ENCODE results near the gene TNNC1. TPM values are rescaled to one million over a fixed set of nuclear protein-coding genes. Genes with fewer than 3 reads are reported as not detected.

TNNC1 gene
- total RNA-seq, 1 experiment from 2014 or later, result 8.3 TPM

DNA sequence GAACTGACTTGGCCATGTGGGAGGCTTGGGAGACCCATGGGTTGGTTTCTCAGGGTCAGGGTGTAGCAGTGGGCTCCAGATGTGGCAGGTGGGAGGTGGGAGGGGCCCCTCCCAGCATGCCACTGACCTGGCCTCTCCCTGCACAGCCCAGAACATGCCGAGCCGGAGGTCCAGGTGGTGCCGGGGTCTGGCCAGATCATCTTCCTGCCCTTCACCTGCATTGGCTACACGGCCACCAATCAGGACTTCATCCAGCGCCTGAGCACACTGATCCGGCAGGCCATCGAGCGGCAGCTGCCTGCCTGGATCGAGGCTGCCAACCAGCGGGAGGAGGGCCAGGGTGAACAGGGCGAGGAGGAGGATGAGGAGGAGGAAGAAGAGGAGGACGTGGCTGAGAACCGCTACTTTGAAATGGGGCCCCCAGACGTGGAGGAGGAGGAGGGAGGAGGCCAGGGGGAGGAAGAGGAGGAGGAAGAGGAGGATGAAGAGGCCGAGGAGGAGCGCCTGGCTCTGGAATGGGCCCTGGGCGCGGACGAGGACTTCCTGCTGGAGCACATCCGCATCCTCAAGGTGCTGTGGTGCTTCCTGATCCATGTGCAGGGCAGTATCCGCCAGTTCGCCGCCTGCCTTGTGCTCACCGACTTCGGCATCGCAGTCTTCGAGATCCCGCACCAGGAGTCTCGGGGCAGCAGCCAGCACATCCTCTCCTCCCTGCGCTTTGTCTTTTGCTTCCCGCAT, 33.4 kb upstream of the TNNC1 start:
- no peak overlapping the region for H3K4me3 ChIP-seq
- no peaks in the 10 kb centered on the region for H3K9me2 ChIP-seq (ENCODE audit: insufficient read depth)
- H3K27me3 ChIP-seq (ENCODE audit: insufficient read depth, low read depth), result no peaks in the 10 kb centered on the region
- H3K9me3 ChIP-seq (ENCODE audit: insufficient read depth, low read depth), result no peaks in the 10 kb centered on the region
- ChIA-PET CTCF (no interaction called here), POLR2A (ENCODE audit: unreplicated experiment) (no interaction called here)
- intact Hi-C loops (cut with micrococcal nuclease; ENCODE audit: unreplicated experiment), result no loop called here
- no peaks in the 10 kb centered on the region for H4K20me1 ChIP-seq (ENCODE audit: insufficient read depth)
- no peak overlapping the region for H3K27ac ChIP-seq
- no peaks in the 10 kb centered on the region for H3K36me3 ChIP-seq (ENCODE audit: low read depth)
- DNase-seq, result no peak
- no peaks in the 10 kb centered on the region for H3K79me2 ChIP-seq (ENCODE audit: low read depth)
- H3K4me1 ChIP-seq (replicated peaks; ENCODE audit: insufficient read depth), result no peaks in the 10 kb centered on the region
- H3K4me2 ChIP-seq, result no peak overlapping the region
- no peaks in the 10 kb centered on the region for H3F3A ChIP-seq (ENCODE audit: insufficient read depth, low read depth)
- H2AFZ ChIP-seq, result no peak overlapping the region
- TF ChIP-seq EZH2 (IDR thresholded peaks at IDR 0.05; ENCODE audit: low read depth), result no peak
- TF ChIP-seq, protein P1, sequence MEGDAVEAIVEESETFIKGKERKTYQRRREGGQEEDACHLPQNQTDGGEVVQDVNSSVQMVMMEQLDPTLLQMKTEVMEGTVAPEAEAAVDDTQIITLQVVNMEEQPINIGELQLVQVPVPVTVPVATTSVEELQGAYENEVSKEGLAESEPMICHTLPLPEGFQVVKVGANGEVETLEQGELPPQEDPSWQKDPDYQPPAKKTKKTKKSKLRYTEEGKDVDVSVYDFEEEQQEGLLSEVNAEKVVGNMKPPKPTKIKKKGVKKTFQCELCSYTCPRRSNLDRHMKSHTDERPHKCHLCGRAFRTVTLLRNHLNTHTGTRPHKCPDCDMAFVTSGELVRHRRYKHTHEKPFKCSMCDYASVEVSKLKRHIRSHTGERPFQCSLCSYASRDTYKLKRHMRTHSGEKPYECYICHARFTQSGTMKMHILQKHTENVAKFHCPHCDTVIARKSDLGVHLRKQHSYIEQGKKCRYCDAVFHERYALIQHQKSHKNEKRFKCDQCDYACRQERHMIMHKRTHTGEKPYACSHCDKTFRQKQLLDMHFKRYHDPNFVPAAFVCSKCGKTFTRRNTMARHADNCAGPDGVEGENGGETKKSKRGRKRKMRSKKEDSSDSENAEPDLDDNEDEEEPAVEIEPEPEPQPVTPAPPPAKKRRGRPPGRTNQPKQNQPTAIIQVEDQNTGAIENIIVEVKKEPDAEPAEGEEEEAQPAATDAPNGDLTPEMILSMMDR (conservative IDR thresholded peaks at IDR 0.05), result no peak
- no TSS peak for BruUV-seq (replicated peaks)

GRCh38 chr3:52484680-52485461, 31.0 kb upstream of the TNNC1 start:
- H3K4me2 ChIP-seq, result no peak overlapping the region
- no peaks in the 10 kb centered on the region for H4K20me1 ChIP-seq (ENCODE audit: insufficient read depth)
- ChIA-PET CTCF (interaction anchor here (0.6 kb wide), 1 partner anchor 698 kb away, joined by 3 read pairs; no protein-coding TSS in a partner anchor), POLR2A (ENCODE audit: unreplicated experiment) (no interaction called here)
- BruUV-seq (replicated peaks), result no TSS peak
- no peaks in the 10 kb centered on the region for H3K9me2 ChIP-seq (ENCODE audit: insufficient read depth)
- no peaks in the 10 kb centered on the region for H3K79me2 ChIP-seq (ENCODE audit: low read depth)
- no peaks in the 10 kb centered on the region for H3K9me3 ChIP-seq (ENCODE audit: insufficient read depth, low read depth)
- TF ChIP-seq, protein P1 (conservative IDR thresholded peaks at IDR 0.05), result no peak
- TF ChIP-seq EZH2 (IDR thresholded peaks at IDR 0.05; ENCODE audit: low read depth), result no peak
- no peak overlapping the region for H2AFZ ChIP-seq
- H3K36me3 ChIP-seq (ENCODE audit: low read depth), result no peaks in the 10 kb centered on the region
- H3F3A ChIP-seq (ENCODE audit: insufficient read depth, low read depth), result no peaks in the 10 kb centered on the region
- H3K4me3 ChIP-seq, result no peak overlapping the region
- no peaks in the 10 kb centered on the region for H3K4me1 ChIP-seq (replicated peaks; ENCODE audit: insufficient read depth)
- no peak for DNase-seq
- no peaks in the 10 kb centered on the region for H3K27me3 ChIP-seq (ENCODE audit: insufficient read depth, low read depth)
- H3K27ac ChIP-seq, result no peak overlapping the region
- intact Hi-C loops (cut with micrococcal nuclease; ENCODE audit: unreplicated experiment), result no loop called here

DNA sequence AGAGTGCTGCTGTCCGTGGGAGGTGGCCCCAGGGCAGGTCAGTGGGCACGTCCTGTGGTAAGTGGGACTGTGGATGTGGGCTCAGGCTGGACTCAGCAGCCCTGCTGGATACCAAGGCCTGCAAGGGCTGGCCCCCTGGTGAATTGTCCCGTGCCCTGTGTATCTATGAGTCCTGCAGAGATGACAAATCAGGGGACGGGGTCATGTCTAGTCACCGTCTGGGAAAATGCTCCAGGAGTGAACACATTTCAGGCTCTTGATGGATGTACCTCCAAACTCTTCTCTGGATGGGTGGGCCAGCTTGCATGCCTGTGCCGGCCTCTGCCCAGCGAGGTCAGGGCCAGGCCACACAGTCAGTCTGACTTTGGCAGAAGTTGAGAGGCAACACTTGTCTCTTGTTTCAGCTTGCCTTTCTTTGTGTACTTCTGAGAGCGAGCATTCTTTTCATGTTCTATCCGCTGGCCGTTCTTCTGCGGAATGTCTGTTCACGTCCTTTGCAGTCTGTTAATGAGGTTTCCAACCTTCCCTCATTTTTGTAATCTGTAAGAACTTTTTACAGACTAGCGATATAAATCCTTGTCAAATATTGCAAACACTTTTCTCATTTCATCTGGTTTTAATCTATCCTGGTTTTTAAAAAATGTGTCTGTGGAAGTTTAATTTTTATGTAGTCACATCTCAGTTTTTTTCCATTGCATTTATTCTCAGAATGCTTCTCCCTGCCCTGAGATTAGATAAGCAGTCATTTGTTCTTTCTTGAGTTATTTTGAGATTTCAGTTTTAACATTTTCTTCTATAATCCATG, 29.9 kb upstream of the TNNC1 start:
- Histone ChIP-seq H3K27ac (no peak overlapping the region), H3K79me2 (ENCODE audit: low read depth) (no peaks in the 10 kb centered on the region), H3K4me1 (replicated peaks; ENCODE audit: insufficient read depth) (no peaks in the 10 kb centered on the region), H3F3A (ENCODE audit: insufficient read depth, low read depth) (no peaks in the 10 kb centered on the region), H3K36me3 (ENCODE audit: low read depth) (no peaks in the 10 kb centered on the region), H3K4me2 (no peak overlapping the region), H3K27me3 (ENCODE audit: insufficient read depth, low read depth) (no peaks in the 10 kb centered on the region), H3K9me3 (ENCODE audit: insufficient read depth, low read depth) (no peaks in the 10 kb centered on the region), H2AFZ (no peak overlapping the region), H3K4me3 (no peak overlapping the region), H4K20me1 (ENCODE audit: insufficient read depth) (no peaks in the 10 kb centered on the region), H3K9me2 (ENCODE audit: insufficient read depth) (no peaks in the 10 kb centered on the region)
- ChIA-PET CTCF (no interaction called here), POLR2A (ENCODE audit: unreplicated experiment) (no interaction called here)
- BruUV-seq (replicated peaks), result no TSS peak
- no peak for TF ChIP-seq EZH2 (IDR thresholded peaks at IDR 0.05; ENCODE audit: low read depth)
- no peak for DNase-seq
- intact Hi-C loops (cut with micrococcal nuclease; ENCODE audit: unreplicated experiment), result no loop called here

Data from PC-9 (cell line).